Heart right ventricle (tissue), 16 donors: ENCODE data around the gene NUP214. TPM values are rescaled to one million over a fixed set of nuclear protein-coding genes. Genes with fewer than 3 reads are reported as not detected.
A peak's percentile ranks its signal among the peaks of the same experiment; 100 is the strongest.

Source experiments
- ATAC-seq, 8 donors: fragments of 200-7000 bp; cut with Tn5 transposase; one replicate each; pipeline ENCODE4 v1.9.1; 2020; ENCODE audit warnings: mild to moderate bottlenecking in 8 of 8, moderate library complexity in 8 of 8, moderate number of reproducible peaks in 1 of 8
- DNase-seq, 2 donors: peaks; one replicate each; pipeline ENCODE4 v3.0.0-alpha.2; 2020
- H3K27ac ChIP-seq, 10 donors: fragments of 200-600 bp; sonication (generic) in 2 of 10; one replicate each; pipeline versions ENCODE4 v1.5.0 to v1.8.0; 2020 to 2022; ENCODE audit warnings: mild to moderate bottlenecking in 3 of 10
- H3K27me3 ChIP-seq, 7 donors: fragments of 200-600 bp; one replicate each; pipeline ENCODE4 v1.8.0; 2021 to 2022; ENCODE audit warnings: mild to moderate bottlenecking in 2 of 7
- H3K36me3 ChIP-seq, 9 donors: fragments of 200-600 bp; sonication (generic) in 1 of 9; one replicate each; pipeline versions ENCODE4 v1.5.0 to v1.8.0; 2020 to 2022; ENCODE audit warnings: mild to moderate bottlenecking in 2 of 9
- H3K4me1 ChIP-seq, 9 donors: fragments of 200-600 bp; sonication (generic) in 1 of 9; one replicate each; pipeline versions ENCODE4 v1.5.0 to v1.8.0; 2020 to 2022; ENCODE audit warnings: mild to moderate bottlenecking in 4 of 9
- H3K4me3 ChIP-seq, 10 donors: fragments of 200-600 bp; sonication (generic) in 2 of 10; one replicate each; pipeline versions ENCODE4 v1.5.0 to v1.8.0; 2020 to 2022; ENCODE audit warnings: mild to moderate bottlenecking in 7 of 10, moderate library complexity in 2 of 10
- H3K9me3 ChIP-seq, 11 donors: fragments of 200-600 bp in 10 of 11; sonication (generic) in 2 of 11; one replicate each; pipeline versions ENCODE4 v1.5.0 to v1.8.0; 2013 to 2022; ENCODE audit warnings: mild to moderate bottlenecking in 2 of 11, control low read depth in 1 of 11, moderate library complexity in 1 of 11
- CTCF ChIP-seq, 9 donors: fragments of 200-600 bp; sonication (generic) in 2 of 9; IDR thresholded peaks; one replicate each; pipeline versions ENCODE4 v1.5.0 to v1.8.0; 2021 to 2022; ENCODE audit warnings: antibody characterized with exemption in 9 of 9, mild to moderate bottlenecking in 5 of 9, moderate library complexity in 1 of 9
- WGBS, 2 donors: extraction: QIAGEN DNeasy Blood & Tissue Kit; methylation state at CpG; one replicate each; pipeline ENCODE4 v1.1.7; 2013; ENCODE audit warnings: inconsistent platforms in 1 of 2; 5-methylcytosine and 5-hydroxymethylcytosine counted together
- intact Hi-C, 10 donors: fragments of 100-400 bp; cut with DNase I; formaldehyde crosslinking; loops; one replicate each; pipeline versions ENCODE4 v1.11.1 to v1.14.2; 2022
- polyA plus RNA-seq, 2 donors: library from polyadenylated mRNA; stranded (reverse); fragments of 200-250 nt; gene quantifications; one replicate each; pipeline ENCODE4 v1.2.3, GENCODE V29; 2013
- total RNA-seq, 10 donors: library from RNA; stranded (reverse); fragmentation: NEBNext Ultra II Directional in 3 of 10; extraction: Animal tissue kit (Norgen Biotek cat#: 25700) in 3 of 10; gene quantifications; one replicate each; pipeline versions ENCODE4 v1.2.1 to v1.2.4, GENCODE V29; 2021 to 2023
- donor health status: Arrhythmogenic right ventricular cardiomyopathy.
- donor health status: ischemic (EF 13 %, LVEDD 7.1; RV severe dilation, severe dysfunction).
- donor health status: healthy with polysubstance abuse.
- donor health status: DM: no; HTN: yes; CAD: no.
- donor health status: DM: no; HTN: no; CAD: no.
- donor health status: ischemic (EF 25% LVEDD 6.9; RV normal size, moderate dysfunction).
- donor health status: ischemic (EF 25% LVEDD 5.7; RV mildly dilated, moderate dysfunction).
- donor health status: healthy.
- donor health status: DM: yes; HTN: yes; CAD: no.
- donor health status: Ischemic cardiomyopathy.
- donor health status: ischemic (EF 35%, LVEDD 5.7; RV mildly dilated, moderate dysfunction).
- donor health status: nonischemic (EF 11% LVEDD 7.7; RV severe dilation, severe dysfunction).
- donor health status: DM: yes; HTN: yes; CAD: no.
- donor health status: PGD.
- donor health status: ischemic (EF 29% LVEDD 5.4; RV normal size, mild dysfunction).
- donor health status: nonischemic (EF 23%, LVEDD 6.1; RV moderate dilation, normal function).

Gene NUP214
- total and polyA plus RNA-seq, 12 donors, result 13.8 to 27.1 (median 22.9) TPM

GRCh38 chr9:131228988-131229387, 103.6 kb downstream of the NUP214 start:
- Histone ChIP-seq H3K4me1 (peaks cover 0 to 37% (median 24%) of the 10 kb centered on the region in 9 donors), H3K27me3 (no peaks in the 10 kb centered on the region), H3K4me3 (peak overlapping the region in 1 of 10 donors; percentile 58), H3K9me3 (no peaks in the 10 kb centered on the region), H3K27ac (peak overlapping the region in 2 of 10 donors; percentile 47 to 92), H3K36me3 (peaks cover 0 to 77% (median 21%) of the 10 kb centered on the region in 9 donors)
- ATAC-seq (no peak), DNase-seq (no peak)
- TF ChIP-seq CTCF (IDR thresholded peaks at IDR 0.05), result no peak
- 74 to 84% methylated on average over 8 of the region's 8 CpGs for WGBS, 2 donors
- intact Hi-C loops, result no loop called here

- 91 to 93% methylated on average over 11 of the region's 11 CpGs for WGBS, 2 donors
- TF ChIP-seq CTCF (IDR thresholded peaks at IDR 0.05), result no peak
- H3K36me3 ChIP-seq, result peaks cover 0 to 72% (median 28%) of the 10 kb centered on the region in 9 donors
- no peak for ATAC-seq
- intact Hi-C loops, result loop anchor here in 3 of 10 donors (5.0 to 10.0 kb wide), 2 partner anchors 56 to 101 kb away; no protein-coding TSS in a partner anchor
- no peak for DNase-seq
- H3K27me3 ChIP-seq, result no peaks in the 10 kb centered on the region
- H3K27ac ChIP-seq, result peak overlapping the region in 6 of 10 donors; percentile 72 to 95 (median 92)
- H3K4me3 ChIP-seq, result no peak overlapping the region
- peaks cover 8 to 50% (median 41%) of the 10 kb centered on the region in 9 donors for H3K4me1 ChIP-seq
- H3K9me3 ChIP-seq, result no peaks in the 10 kb centered on the region
Observed at GRCh38 chr9:131233556-131233955, 108.2 kb downstream of the NUP214 start.

- TF ChIP-seq CTCF (IDR thresholded peaks at IDR 0.05), result no peak
- Histone ChIP-seq H3K9me3 (no peaks in the 10 kb centered on the region), H3K27ac (peak overlapping the region in 8 of 10 donors; percentile 72 to 95 (median 90)), H3K4me1 (peaks cover 10 to 55% (median 45%) of the 10 kb centered on the region in 9 donors), H3K27me3 (no peaks in the 10 kb centered on the region), H3K36me3 (peaks cover 0 to 68% (median 28%) of the 10 kb centered on the region in 9 donors), H3K4me3 (no peak overlapping the region)
- 80 to 85% methylated on average over 9 of the region's 9 CpGs for WGBS, 2 donors
- ATAC-seq, result no peak
- intact Hi-C loops, result loop anchor here in 3 of 10 donors (5.0 to 10.0 kb wide), 2 partner anchors 57 to 101 kb away; no protein-coding TSS in a partner anchor
- DNase-seq, result no peak
Observed at GRCh38 chr9:131233995-131234394, 108.6 kb downstream of the NUP214 start.

- DNase-seq (no peak), ATAC-seq (peak; percentile 31 to 75 (median 62))
- Histone ChIP-seq H3K4me3 (peak overlapping the region in 1 of 10 donors; percentile 8), H3K4me1 (peaks cover 10 to 62% (median 49%) of the 10 kb centered on the region in 9 donors), H3K9me3 (no peaks in the 10 kb centered on the region), H3K27me3 (no peaks in the 10 kb centered on the region), H3K27ac (peak overlapping the region; percentile 63 to 95 (median 87)), H3K36me3 (peaks cover 0 to 59% (median 28%) of the 10 kb centered on the region in 9 donors)
- intact Hi-C loops, result loop anchor here in 7 of 10 donors (5.0 to 10.0 kb wide), 4 partner anchors 42 to 102 kb away; partner anchors contain the start of gene FAM78A (in 3 of the 7)
- TF ChIP-seq CTCF (IDR thresholded peaks at IDR 0.05), result no peak
- WGBS, 2 donors, result 46 to 65% methylated on average over 16 of the region's 16 CpGs
Observed at GRCh38 chr9:131234799-131235479, 109.6 kb downstream of the NUP214 start.
